Right lobe of liver (tissue), 4 donors: ENCODE measurements around the gene TRNAU1AP.

ENCODE experiments used
- CTCF ChIP-seq, 4 donors: fragments of 200-600 bp in 3 of 4; fragments of 450-650 bp in 1 of 4; IDR thresholded peaks; one replicate each; pipeline versions ENCODE4 v1.5.1 to v1.8.0; 2016 to 2022; ENCODE audit warnings: antibody characterized with exemption in 4 of 4, mild to moderate bottlenecking in 2 of 4
- POLR2A ChIP-seq: fragments of 450-650 bp; IDR thresholded peaks from one replicate; pipeline ENCODE4 v1.6.1; 2017; ENCODE audit warnings: antibody characterized with exemption, mild to moderate bottlenecking
- donor health status: DM: no; HTN: no; CAD: no.
- donor health status: DM: no; HTN: no; CAD: no.
- donor health status: DM: no; HTN: yes; CAD: no.

- TF ChIP-seq CTCF (IDR thresholded peaks at IDR 0.05) (no peak), POLR2A (no peak)
These were observed 12.2 kb upstream of the TRNAU1AP start for GRCh38 chr1:28540651-28541050.
